Measurements from ENCODE around the gene DNLZ. TPM values are rescaled to one million over a fixed set of nuclear protein-coding genes. Genes with fewer than 3 reads are reported as not detected.

DNLZ gene
- polyA plus RNA-seq, 1 donor from 2014 or later = 23.6 TPM

- Histone ChIP-seq H3K27me3 (ENCODE audit: insufficient read depth, low read depth, low read length) (no peaks in the 10 kb centered on the region), H3K27ac (ENCODE audit: low read length) (no peak overlapping the region), H4K20me1 (ENCODE audit: insufficient read depth) (no peaks in the 10 kb centered on the region), H3K4me2 (ENCODE audit: low read length) (no peak overlapping the region), H3K9me3 (ENCODE audit: low read length) (no peaks in the 10 kb centered on the region), H3K9ac (ENCODE audit: low read length) (no peak overlapping the region), H3K79me2 (replicated peaks; ENCODE audit: insufficient read depth, low read length) (no peaks in the 10 kb centered on the region), H3K36me3 (ENCODE audit: insufficient read depth, low read length) (no peaks in the 10 kb centered on the region), H3K9me2 (ENCODE audit: insufficient read depth, low read length) (no peaks in the 10 kb centered on the region), H3F3A (ENCODE audit: insufficient read depth, low read length, poor library complexity, severe bottlenecking) (no peaks in the 10 kb centered on the region), H3K4me3 (ENCODE audit: low read length) (no peak overlapping the region), H2AFZ (ENCODE audit: low read depth, low read length) (no peak overlapping the region)
- TF ChIP-seq POLR2AphosphoS5 (IDR thresholded peaks at IDR 0.05) = no peak
- no peak for TF ChIP-seq TAF1 (IDR thresholded peaks at IDR 0.05; ENCODE audit: low read depth)
- no peak for TF ChIP-seq MXI1 (conservative IDR thresholded peaks at IDR 0.05; ENCODE audit: poor library complexity, severe bottlenecking)
Measured at GRCh38 chr9:136383436-136383835, 19.9 kb upstream of the DNLZ start.

GRCh38 chr9:136381966-136382513 lies 18.5 kb upstream of the DNLZ start:
- H4K20me1 ChIP-seq (ENCODE audit: insufficient read depth) = no peaks in the 10 kb centered on the region
- no peak overlapping the region for H3K9ac ChIP-seq (ENCODE audit: low read length)
- no peaks in the 10 kb centered on the region for H3K36me3 ChIP-seq (ENCODE audit: insufficient read depth, low read length)
- no peaks in the 10 kb centered on the region for H3K27me3 ChIP-seq (ENCODE audit: insufficient read depth, low read depth, low read length)
- H3K9me3 ChIP-seq (ENCODE audit: low read length) = no peaks in the 10 kb centered on the region
- H3F3A ChIP-seq (ENCODE audit: insufficient read depth, low read length, poor library complexity, severe bottlenecking) = no peaks in the 10 kb centered on the region
- no peaks in the 10 kb centered on the region for H3K9me2 ChIP-seq (ENCODE audit: insufficient read depth, low read length)
- H2AFZ ChIP-seq (ENCODE audit: low read depth, low read length) = no peak overlapping the region
- H3K4me2 ChIP-seq (ENCODE audit: low read length) = no peak overlapping the region
- no peaks in the 10 kb centered on the region for H3K79me2 ChIP-seq (replicated peaks; ENCODE audit: insufficient read depth, low read length)
- H3K4me3 ChIP-seq (ENCODE audit: low read length) = no peak overlapping the region
- no peak overlapping the region for H3K27ac ChIP-seq (ENCODE audit: low read length)
- TF ChIP-seq EZH2 (IDR thresholded peaks at IDR 0.05; ENCODE audit: borderline replicate concordance, insufficient read depth, low read length, poor library complexity, severe bottlenecking) (no peak), REST (IDR thresholded peaks at IDR 0.05; ENCODE audit: borderline replicate concordance) (no peak), SMC3 (conservative IDR thresholded peaks at IDR 0.05; ENCODE audit: poor library complexity) (no peak), TAF1 (IDR thresholded peaks at IDR 0.05; ENCODE audit: low read depth) (no peak), POLR2AphosphoS5 (IDR thresholded peaks at IDR 0.05) (no peak), EP300 (conservative IDR thresholded peaks at IDR 0.05; ENCODE audit: poor library complexity, severe bottlenecking) (no peak), RAD21 (conservative IDR thresholded peaks at IDR 0.05) (no peak), MXI1 (conservative IDR thresholded peaks at IDR 0.05; ENCODE audit: poor library complexity, severe bottlenecking) (no peak)
- TF ChIP-seq, protein P1, sequence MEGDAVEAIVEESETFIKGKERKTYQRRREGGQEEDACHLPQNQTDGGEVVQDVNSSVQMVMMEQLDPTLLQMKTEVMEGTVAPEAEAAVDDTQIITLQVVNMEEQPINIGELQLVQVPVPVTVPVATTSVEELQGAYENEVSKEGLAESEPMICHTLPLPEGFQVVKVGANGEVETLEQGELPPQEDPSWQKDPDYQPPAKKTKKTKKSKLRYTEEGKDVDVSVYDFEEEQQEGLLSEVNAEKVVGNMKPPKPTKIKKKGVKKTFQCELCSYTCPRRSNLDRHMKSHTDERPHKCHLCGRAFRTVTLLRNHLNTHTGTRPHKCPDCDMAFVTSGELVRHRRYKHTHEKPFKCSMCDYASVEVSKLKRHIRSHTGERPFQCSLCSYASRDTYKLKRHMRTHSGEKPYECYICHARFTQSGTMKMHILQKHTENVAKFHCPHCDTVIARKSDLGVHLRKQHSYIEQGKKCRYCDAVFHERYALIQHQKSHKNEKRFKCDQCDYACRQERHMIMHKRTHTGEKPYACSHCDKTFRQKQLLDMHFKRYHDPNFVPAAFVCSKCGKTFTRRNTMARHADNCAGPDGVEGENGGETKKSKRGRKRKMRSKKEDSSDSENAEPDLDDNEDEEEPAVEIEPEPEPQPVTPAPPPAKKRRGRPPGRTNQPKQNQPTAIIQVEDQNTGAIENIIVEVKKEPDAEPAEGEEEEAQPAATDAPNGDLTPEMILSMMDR (IDR thresholded peaks at IDR 0.05; ENCODE audit: poor library complexity, severe bottlenecking) = no peak

Measured in neural cell (in vitro differentiated cells).